Measurements from ENCODE around the gene SCPEP1. TPM values are rescaled to one million over a fixed set of nuclear protein-coding genes. Genes with fewer than 3 reads are reported as not detected.
A peak's percentile ranks its signal among the peaks of the same experiment; 100 is the strongest.

SCPEP1 gene
- polyA plus RNA-seq, 3 donors from 2014 or later, result 30.0 to 42.1 (median 30.3) TPM

DNA sequence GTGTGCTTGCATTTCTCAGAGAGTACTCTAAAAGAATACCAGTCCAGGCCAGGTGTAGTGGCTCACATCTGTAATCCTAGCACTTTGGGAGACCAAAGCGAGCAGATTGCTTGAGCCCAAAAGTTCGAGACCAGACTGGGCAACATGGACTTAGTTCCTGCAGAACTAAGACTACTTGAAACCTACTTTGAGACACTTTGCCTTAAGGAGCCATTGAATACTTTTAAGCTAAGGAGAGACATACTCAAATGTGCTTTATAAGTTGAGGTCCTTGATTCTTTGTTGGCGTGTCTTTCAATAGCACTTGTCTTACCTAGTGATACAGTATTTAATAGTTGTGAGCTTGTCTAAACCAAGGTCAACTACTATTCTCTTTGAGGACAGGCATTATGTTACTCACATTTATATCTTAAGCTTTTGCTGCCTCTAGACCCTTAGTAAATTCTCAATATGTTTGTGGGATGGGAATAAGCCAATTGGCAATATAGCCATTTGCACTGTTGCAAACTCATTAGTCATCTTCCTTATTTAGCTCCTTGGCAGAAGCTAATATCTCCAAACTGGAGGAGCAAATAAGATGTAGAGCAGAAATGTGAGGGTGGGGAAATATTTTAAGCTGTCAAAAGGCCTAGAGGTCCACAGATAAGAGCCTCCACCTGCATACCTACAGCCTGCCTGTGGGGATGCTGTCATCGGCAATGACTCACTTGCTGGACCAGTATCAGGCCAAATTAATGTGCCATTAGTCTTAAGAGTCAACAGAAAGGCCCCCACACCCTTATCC, 16.3 kb downstream of the SCPEP1 start:
- peaks cover 0 to 2% (median 0%) of the 10 kb centered on the region in 3 donors for H3K27me3 Mint-ChIP-seq (ENCODE audit: low read depth in 3 of 3)
- H3K4me3 Mint-ChIP-seq, result no peak overlapping the region
- H3K9me3 Mint-ChIP-seq, result no peaks in the 10 kb centered on the region
- H3K27ac Mint-ChIP-seq, result no peak overlapping the region
- no peak for DNase-seq
- peaks cover 22 to 44% (median 29%) of the 10 kb centered on the region in 3 donors for H3K36me3 Mint-ChIP-seq
- no peaks in the 10 kb centered on the region for H3K4me1 Mint-ChIP-seq

DNA sequence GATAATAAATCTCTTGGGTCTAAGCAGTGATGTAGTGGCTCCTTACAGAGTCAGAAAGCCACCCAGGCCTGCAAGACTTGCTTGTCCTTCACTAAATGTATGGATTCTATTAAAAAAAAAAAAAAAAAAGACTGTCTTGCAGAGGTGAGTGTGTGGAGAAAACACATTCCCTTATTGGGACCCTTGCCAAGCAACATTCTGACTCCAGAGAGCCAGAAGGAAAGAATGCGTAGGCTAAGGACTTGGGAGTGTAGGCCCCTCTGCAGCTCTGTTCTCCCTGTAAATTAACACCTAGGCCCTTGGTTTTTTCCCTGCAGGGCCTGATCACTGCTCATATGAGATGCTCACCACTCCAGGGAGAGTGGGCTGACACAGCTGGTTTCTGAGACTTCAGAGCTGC, 17.8 kb downstream of the SCPEP1 start:
- Mint-ChIP-seq H3K36me3 (peaks cover 18 to 48% (median 25%) of the 10 kb centered on the region in 3 donors), H3K9me3 (no peaks in the 10 kb centered on the region), H3K27me3 (ENCODE audit: low read depth in 3 of 3) (peaks cover 0 to 2% (median 0%) of the 10 kb centered on the region in 3 donors), H3K27ac (no peak overlapping the region), H3K4me1 (no peaks in the 10 kb centered on the region), H3K4me3 (no peak overlapping the region)
- no peak for DNase-seq

DNA sequence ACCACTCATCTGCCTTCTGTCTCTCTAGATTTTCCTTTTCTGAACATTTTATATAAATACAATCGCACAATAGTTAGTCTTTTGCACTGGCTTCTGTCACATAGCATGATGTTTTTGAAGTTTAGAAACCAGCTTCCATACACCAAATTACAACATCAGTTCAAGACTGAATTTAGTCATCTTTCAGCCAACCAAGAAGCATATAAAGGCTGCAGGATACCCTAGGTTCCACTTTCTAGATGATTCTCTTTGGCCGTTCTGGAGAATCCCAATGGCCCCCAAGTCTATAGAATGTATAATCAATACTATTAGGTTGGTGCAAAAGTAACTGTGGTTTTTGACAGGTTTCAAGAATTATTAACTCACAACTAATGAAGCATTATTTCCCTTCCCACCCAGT, 19.4 kb downstream of the SCPEP1 start:
- Mint-ChIP-seq H3K4me1 (no peaks in the 10 kb centered on the region), H3K4me3 (no peak overlapping the region), H3K27me3 (ENCODE audit: low read depth in 3 of 3) (no peaks in the 10 kb centered on the region), H3K36me3 (peaks cover 14 to 42% (median 14%) of the 10 kb centered on the region in 3 donors), H3K9me3 (no peaks in the 10 kb centered on the region), H3K27ac (no peak overlapping the region)
- no peak for DNase-seq

DNA sequence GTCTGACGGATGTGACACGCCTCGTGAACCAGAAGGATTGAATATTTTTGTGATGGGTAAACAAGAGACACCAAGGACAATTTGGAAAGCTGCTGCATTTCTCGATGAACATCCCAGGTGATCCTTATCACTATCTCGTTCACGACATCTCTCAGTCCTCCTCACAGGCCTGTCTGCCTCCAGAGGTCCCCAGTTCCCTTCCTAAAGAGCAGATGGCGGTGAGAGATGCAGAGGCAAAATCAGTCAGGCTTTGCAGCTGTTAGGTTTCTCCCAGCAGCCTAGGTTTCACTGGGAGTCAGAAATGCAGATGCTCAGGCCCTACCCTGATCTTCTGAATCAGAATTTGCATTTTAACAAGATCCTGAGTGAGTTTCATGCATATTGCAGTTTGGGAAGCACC, 23.6 kb downstream of the SCPEP1 start:
- peaks cover 0 to 1% (median 0%) of the 10 kb centered on the region in 3 donors for H3K27me3 Mint-ChIP-seq (ENCODE audit: low read depth in 3 of 3)
- DNase-seq, result no peak
- no peak overlapping the region for H3K27ac Mint-ChIP-seq
- H3K9me3 Mint-ChIP-seq, result no peaks in the 10 kb centered on the region
- H3K36me3 Mint-ChIP-seq, result peaks cover 18 to 33% (median 21%) of the 10 kb centered on the region in 3 donors
- peaks cover 30% of the 10 kb centered on the region in 2 donors for H3K4me1 Mint-ChIP-seq
- H3K4me3 Mint-ChIP-seq, result no peak overlapping the region

DNA sequence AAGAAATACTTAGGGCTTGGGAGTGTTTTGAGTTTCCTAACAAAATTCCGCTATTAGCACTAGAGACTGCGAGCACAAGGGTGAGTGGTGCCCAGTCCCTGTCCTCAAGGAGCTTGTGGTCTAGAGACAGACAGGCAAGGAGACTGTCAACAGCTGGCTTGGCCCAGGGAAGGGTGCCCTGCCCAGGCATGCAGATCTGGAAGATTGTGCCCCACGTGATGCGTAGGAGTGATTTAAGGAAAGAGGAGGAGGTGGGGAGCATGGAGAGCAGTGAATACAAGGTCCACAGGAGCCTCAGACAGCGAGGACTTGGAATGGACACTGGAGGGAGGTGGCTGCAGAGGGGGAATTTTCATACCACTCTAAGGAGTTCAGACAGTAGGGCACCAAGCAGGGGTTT, 25.0 kb downstream of the SCPEP1 start:
- no peak overlapping the region for H3K4me3 Mint-ChIP-seq

DNA sequence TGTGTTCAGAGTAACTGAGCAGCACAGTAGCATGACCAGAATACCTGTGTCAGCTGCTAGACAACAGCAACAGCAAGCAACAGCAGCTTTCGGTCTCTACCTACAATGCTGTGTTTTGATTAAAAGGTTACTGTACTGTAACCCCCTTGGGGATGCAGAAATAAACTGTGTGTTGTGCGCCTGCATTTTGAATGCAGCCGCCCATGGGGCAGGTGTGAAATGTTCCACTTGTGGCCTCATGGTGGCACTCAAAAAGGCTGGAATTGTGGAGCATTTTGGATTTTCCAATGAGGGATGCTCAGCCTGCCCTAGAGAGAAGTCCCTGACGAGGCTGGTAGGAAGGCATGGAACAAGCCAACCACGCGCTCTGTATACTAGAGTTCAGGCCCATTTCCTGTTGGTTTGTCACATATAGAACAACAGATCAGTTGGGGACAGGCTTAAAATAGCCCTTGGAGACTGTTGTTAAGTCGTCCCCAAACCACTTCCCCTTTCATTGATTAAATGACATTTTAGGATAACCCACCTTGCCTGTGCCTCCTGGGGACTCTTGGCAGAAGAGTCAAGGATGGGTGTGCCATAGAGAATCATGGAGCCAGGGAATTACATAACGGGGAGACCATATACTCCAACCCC, 27.1 kb downstream of the SCPEP1 start:
- Mint-ChIP-seq H3K27ac (peak overlapping the region in 5 of 6 donors; percentile 1 to 54 (median 18)), H3K9me3 (no peaks in the 10 kb centered on the region)

More for the DNA sequence above, 25.0 kb downstream of the SCPEP1 start:
- Mint-ChIP-seq H3K9me3 (no peaks in the 10 kb centered on the region), H3K36me3 (peaks cover 14 to 29% (median 21%) of the 10 kb centered on the region in 3 donors), H3K27me3 (ENCODE audit: low read depth in 3 of 3) (peaks cover 0 to 3% (median 0%) of the 10 kb centered on the region in 3 donors), H3K27ac (no peak overlapping the region), H3K4me1 (peaks cover 30% of the 10 kb centered on the region in 2 donors)
- no peak for DNase-seq

DNA sequence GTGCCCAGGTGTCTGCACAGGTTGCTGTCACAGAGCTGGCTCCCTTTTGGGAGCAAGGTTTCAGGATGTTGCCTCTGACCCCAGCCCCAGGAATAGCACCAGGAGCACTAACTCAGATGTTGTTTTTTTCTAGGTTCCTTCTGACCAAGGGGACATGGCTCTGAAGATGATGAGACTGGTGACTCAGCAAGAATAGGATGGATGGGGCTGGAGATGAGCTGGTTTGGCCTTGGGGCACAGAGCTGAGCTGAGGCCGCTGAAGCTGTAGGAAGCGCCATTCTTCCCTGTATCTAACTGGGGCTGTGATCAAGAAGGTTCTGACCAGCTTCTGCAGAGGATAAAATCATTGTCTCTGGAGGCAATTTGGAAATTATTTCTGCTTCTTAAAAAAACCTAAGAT, 28.1 kb downstream of the SCPEP1 start:
- H3K27ac Mint-ChIP-seq, result no peak overlapping the region
- H3K4me3 Mint-ChIP-seq, result no peak overlapping the region
- peaks cover 0 to 8% (median 5%) of the 10 kb centered on the region in 3 donors for H3K27me3 Mint-ChIP-seq (ENCODE audit: low read depth in 3 of 3)
- H3K36me3 Mint-ChIP-seq, result peaks cover 7 to 14% (median 11%) of the 10 kb centered on the region in 3 donors
- H3K9me3 Mint-ChIP-seq, result no peaks in the 10 kb centered on the region
- H3K4me1 Mint-ChIP-seq, result peaks cover 35 to 36% of the 10 kb centered on the region in 2 donors
- no peak for DNase-seq

More for the DNA sequence above, 27.1 kb downstream of the SCPEP1 start:
- DNase-seq, result peak; percentile 7 to 25 (median 24)
- peaks cover 0 to 6% (median 3%) of the 10 kb centered on the region in 3 donors for H3K27me3 Mint-ChIP-seq (ENCODE audit: low read depth in 3 of 3)
- H3K4me3 Mint-ChIP-seq, result peak overlapping the region; percentile 15 to 79 (median 76)
- peaks cover 33% of the 10 kb centered on the region in 2 donors for H3K4me1 Mint-ChIP-seq
- peaks cover 7 to 21% (median 14%) of the 10 kb centered on the region in 3 donors for H3K36me3 Mint-ChIP-seq

DNA sequence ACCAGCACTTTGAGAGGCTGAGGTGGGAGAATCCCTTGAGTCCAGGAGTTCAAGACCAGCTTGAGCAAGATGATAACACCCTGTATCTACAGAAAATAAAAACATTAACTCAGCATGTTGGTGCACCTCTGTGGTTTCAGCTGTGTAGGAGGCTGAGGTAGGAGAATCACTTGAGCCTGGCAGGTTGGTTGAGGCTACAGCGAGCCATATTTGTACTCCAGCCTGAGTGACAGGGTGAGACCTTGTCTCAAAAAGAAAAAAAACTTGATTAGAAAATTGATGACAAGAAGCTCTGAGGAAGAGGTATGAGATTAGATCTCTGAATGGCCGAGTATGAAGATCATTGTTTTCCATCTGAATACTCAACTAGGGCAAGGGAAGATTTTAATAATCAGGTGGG, 31.0 kb downstream of the SCPEP1 start:
- Mint-ChIP-seq H3K4me3 (no peak overlapping the region), H3K36me3 (peaks cover 0 to 4% (median 0%) of the 10 kb centered on the region in 3 donors), H3K27ac (no peak overlapping the region), H3K27me3 (ENCODE audit: low read depth in 3 of 3) (peaks cover 0 to 10% (median 5%) of the 10 kb centered on the region in 3 donors), H3K4me1 (peaks cover 24 to 27% of the 10 kb centered on the region in 2 donors), H3K9me3 (no peaks in the 10 kb centered on the region)
- DNase-seq, result no peak

DNA sequence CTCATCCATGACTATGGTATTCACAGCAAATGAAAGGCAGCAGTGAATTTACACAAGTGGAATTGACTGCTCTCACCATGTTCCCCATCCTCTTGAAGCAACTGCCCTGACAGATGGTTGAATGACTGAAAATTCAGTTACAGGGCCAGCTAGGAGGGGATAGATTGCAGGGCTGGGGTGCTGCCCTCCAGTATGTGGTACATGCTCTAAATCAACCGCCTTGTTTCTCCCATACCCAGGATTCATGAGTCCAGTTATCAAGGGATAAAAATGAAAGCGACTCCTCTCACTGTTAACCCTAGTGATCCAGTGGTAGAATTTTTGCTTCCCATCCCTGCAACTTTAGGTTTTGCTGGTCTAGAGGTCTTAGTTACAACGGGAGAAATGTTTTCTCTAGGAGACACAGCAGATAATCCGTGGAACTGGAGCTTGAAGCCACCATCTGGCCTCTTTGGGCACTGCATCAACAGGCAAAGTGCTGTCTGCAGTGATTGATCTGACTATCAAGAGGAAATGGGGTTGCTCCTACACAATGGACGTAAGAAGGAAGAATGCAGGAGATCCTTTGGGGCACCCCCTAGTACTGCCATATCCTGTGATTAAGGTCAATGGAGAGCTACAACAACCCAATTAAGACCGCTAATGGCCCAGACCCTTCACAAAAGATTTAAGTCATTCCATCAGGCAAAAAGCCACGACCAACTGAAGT, 32.0 kb downstream of the SCPEP1 start:
- peak in 2 of 3 donors; percentile 18 to 19 for DNase-seq
- H3K27ac Mint-ChIP-seq, result no peak overlapping the region
- H3K36me3 Mint-ChIP-seq, result peaks cover 0 to 4% (median 0%) of the 10 kb centered on the region in 3 donors
- H3K4me3 Mint-ChIP-seq, result no peak overlapping the region
- H3K9me3 Mint-ChIP-seq, result no peaks in the 10 kb centered on the region
- H3K4me1 Mint-ChIP-seq, result peaks cover 18% of the 10 kb centered on the region in 2 donors
- H3K27me3 Mint-ChIP-seq (ENCODE audit: low read depth in 3 of 3), result peaks cover 0 to 12% (median 5%) of the 10 kb centered on the region in 3 donors

DNA sequence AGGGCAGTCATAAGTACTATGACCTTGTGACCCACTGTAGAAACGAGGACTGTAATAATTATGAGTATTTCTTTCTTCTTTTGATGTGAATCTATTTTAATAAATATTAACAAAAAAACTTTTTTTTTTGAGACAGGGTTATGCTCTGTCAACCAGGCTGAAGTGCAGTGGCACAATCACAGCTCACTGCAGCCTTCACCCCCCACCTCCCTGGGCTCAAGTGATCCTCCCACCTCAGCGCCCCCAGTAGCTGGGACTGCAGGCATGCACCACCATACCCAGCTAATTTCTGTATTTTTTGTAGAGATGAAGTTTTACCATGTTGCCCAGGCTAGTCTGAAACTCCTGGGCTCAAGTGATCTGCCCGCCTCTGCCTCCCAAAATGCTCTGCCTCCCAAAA, 32.6 kb downstream of the SCPEP1 start:
- H3K36me3 Mint-ChIP-seq, result no peaks in the 10 kb centered on the region
- DNase-seq, result no peak
- H3K4me1 Mint-ChIP-seq, result peaks cover 12% of the 10 kb centered on the region in 2 donors
- H3K27ac Mint-ChIP-seq, result no peak overlapping the region
- peaks cover 0 to 10% (median 5%) of the 10 kb centered on the region in 3 donors for H3K27me3 Mint-ChIP-seq (ENCODE audit: low read depth in 3 of 3)
- no peak overlapping the region for H3K4me3 Mint-ChIP-seq
- no peaks in the 10 kb centered on the region for H3K9me3 Mint-ChIP-seq

DNA sequence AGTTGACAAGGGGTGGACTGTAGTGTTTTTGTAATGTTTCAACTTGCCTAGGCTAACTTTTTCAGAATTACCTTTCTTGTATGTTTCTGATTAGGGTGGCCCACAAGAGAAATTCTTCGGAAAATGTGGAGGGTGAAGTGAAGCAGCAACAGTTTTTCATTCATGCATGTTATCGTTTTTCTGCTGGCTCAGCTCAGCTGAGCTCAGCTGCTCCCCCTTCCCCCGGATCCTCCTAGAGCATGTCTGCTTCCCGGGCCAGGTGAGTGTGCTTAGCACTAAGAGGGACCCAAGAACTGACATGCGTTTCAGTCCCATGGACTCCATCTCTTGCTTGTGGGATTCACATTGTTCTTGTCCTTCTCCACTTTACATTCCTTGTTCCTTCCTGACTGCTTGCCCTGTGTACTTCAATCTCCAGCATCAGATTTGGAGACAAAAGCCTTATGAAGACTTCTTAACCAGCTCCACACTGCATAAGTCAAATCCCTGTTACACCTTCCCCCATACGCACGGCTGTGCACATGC, 33.6 kb downstream of the SCPEP1 start:
- Mint-ChIP-seq H3K27ac (no peak overlapping the region), H3K4me3 (no peak overlapping the region), H3K27me3 (ENCODE audit: low read depth in 3 of 3) (peaks cover 0 to 10% (median 5%) of the 10 kb centered on the region in 3 donors)

DNA sequence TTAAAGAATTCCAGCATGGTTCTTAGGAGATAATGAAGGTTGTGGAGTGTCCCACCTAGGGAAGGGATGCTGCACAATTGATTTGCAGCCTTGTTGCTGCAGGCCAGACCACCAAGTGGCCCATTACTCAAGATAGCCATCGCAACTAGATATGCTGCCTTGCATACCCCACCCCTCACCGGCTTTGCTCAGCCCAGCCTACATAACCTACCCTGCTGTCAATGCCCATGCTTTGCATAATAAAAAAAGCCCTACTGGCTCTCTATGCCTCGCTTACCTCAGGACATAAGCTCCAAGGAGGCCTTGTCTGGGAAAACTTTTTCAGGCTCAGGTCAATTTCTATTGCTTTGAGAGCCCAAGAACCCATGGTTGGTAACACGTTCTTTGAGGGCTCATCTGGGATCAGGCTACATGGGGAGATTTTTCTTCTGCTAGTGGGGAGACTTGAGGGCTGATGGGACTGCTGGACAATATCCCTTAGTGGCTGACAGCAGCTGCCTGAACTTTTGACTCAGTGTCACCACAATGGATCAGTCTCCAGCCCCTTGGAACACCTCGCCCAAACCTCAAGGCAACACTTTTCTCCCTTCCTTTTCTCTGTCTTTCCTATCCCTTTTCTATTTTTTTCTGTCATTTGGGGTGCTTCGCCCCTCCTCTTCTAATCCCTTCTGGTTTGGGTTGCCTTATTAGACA, 38.3 kb downstream of the SCPEP1 start:
- Mint-ChIP-seq H3K27ac (peak overlapping the region in 1 of 6 donors; percentile 9), H3K4me1 (no peaks in the 10 kb centered on the region), H3K36me3 (no peaks in the 10 kb centered on the region), H3K9me3 (no peaks in the 10 kb centered on the region), H3K4me3 (no peak overlapping the region), H3K27me3 (ENCODE audit: low read depth in 3 of 3) (peaks cover 0 to 8% (median 0%) of the 10 kb centered on the region in 3 donors)
- no peak for DNase-seq

More for the DNA sequence above, 33.6 kb downstream of the SCPEP1 start:
- H3K9me3 Mint-ChIP-seq, result no peaks in the 10 kb centered on the region
- H3K36me3 Mint-ChIP-seq, result no peaks in the 10 kb centered on the region
- H3K4me1 Mint-ChIP-seq, result peaks cover 5 to 6% of the 10 kb centered on the region in 2 donors
- DNase-seq, result no peak

DNA sequence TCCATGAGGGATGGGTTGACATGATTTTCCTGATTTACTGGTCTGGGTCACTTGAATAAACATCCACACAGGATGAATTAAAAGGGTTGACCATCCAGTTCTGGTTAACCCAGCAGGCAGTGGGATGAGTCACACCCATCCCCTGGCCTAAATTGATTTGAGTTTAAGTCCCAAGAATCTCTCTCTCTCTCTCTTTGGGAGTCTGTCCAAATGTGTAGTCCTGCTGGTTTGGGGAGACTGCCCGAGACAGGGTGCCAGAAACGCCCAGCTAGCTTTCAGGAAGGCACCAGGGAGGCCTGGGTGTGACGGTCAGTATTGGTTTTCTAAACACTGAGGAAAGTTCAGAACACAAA, 38.8 kb downstream of the SCPEP1 start:
- H3K27ac Mint-ChIP-seq, result no peak overlapping the region
- H3K4me3 Mint-ChIP-seq, result no peak overlapping the region
- no peak for DNase-seq
- H3K27me3 Mint-ChIP-seq (ENCODE audit: low read depth in 3 of 3), result peaks cover 0 to 8% (median 0%) of the 10 kb centered on the region in 3 donors
- H3K36me3 Mint-ChIP-seq, result no peaks in the 10 kb centered on the region
- H3K4me1 Mint-ChIP-seq, result no peaks in the 10 kb centered on the region
- no peaks in the 10 kb centered on the region for H3K9me3 Mint-ChIP-seq
